H1 (cell line): ENCODE results near the gene LRBA. TPM values are rescaled to one million over a fixed set of nuclear protein-coding genes. Genes with fewer than 3 reads are reported as not detected.

Source experiments
- CTCF ChIA-PET: fragments of 300-600 bp; sonication (Branson Sonifier 250); formaldehyde crosslinking; loops from one replicate; lab custom pipeline; 2021; ENCODE audit not compliant: partially characterized antibody; lab: Charles Lee
- POLR2A ChIA-PET: fragments of 300-600 bp; sonication (Branson Sonifier 250); formaldehyde crosslinking; loops from one replicate; lab custom pipeline; 2021; ENCODE audit warnings: inconsistent platforms; ENCODE audit not compliant: partially characterized antibody; lab: Charles Lee
- DNase-seq, 2 experiments: peaks; one replicate each; pipeline versions ENCODE4 v3.0.0 to v3.0.0-alpha.2; 2010 to 2022; ENCODE audit warnings: low spot score in 2 of 2, low read depth in 1 of 2, mixed read lengths in 1 of 2
- FAIRE-seq: peaks from 2 replicates; lab custom pipeline; 2011; peaks lifted over from hg19 to GRCh38; lab: Jason Lieb, UNC
- H2AFZ ChIP-seq: 2 replicates; pipeline ENCODE4 v1.8.1; 2012; ENCODE audit warnings: low read length, inconsistent platforms
- H2AK5ac ChIP-seq: 2 replicates; pipeline ENCODE4 v1.6.1; 2013; ENCODE audit warnings: low read depth, low read length
- H2BK120ac ChIP-seq: replicated peaks from 2 replicates; pipeline ENCODE3; 2013; ENCODE audit warnings: low read depth, low read length, inconsistent platforms
- H2BK12ac ChIP-seq: 2 replicates; pipeline ENCODE4 v1.6.1; 2013; ENCODE audit warnings: low read depth, low read length
- H2BK15ac ChIP-seq: 2 replicates; pipeline ENCODE4 v1.6.1; 2013; ENCODE audit warnings: low read length
- H2BK20ac ChIP-seq: 2 replicates; pipeline ENCODE4 v1.6.1; 2013; ENCODE audit warnings: low read length
- H2BK5ac ChIP-seq: 2 replicates; pipeline ENCODE4 v1.6.1; 2013; ENCODE audit warnings: low read depth, low read length
- H3K14ac ChIP-seq: 2 replicates; pipeline ENCODE4 v1.6.1; 2013; ENCODE audit warnings: inconsistent platforms; ENCODE audit not compliant: insufficient read length
- H3K18ac ChIP-seq: 2 replicates; pipeline ENCODE4 v1.6.1; 2013; ENCODE audit warnings: low read length; ENCODE audit errors: extremely low read depth
- H3K23ac ChIP-seq: 2 replicates; pipeline ENCODE4 v1.6.1; 2013; ENCODE audit warnings: inconsistent platforms; ENCODE audit not compliant: insufficient read length
- H3K23me2 ChIP-seq: 2 replicates; pipeline ENCODE4 v1.6.1; 2013; ENCODE audit warnings: low read depth, low read length
- H3K27ac ChIP-seq: 2 replicates; pipeline ENCODE4 v1.6.1; 2011; ENCODE audit warnings: low read depth, low read length, inconsistent platforms
- H3K27me3 ChIP-seq, 4 experiments: replicated peaks in 1 of 4; 1 replicate in 1 of 4; 2 replicates in 3 of 4; pipeline versions ENCODE4 v1.6.1 to v1.8.1; 2011 to 2013; ENCODE audit warnings: low read length in 3 of 4, mild to moderate bottlenecking in 3 of 4, inconsistent platforms in 2 of 4, mixed read lengths in 2 of 4, moderate library complexity in 1 of 4; ENCODE audit not compliant: control insufficient read depth in 3 of 4, insufficient read depth in 3 of 4; ENCODE audit errors: extremely low read depth in 1 of 4
- H3K36me3 ChIP-seq, 4 experiments: 2 replicates each; pipeline versions ENCODE4 v1.6.1 to v1.8.1; 2011 to 2013; ENCODE audit warnings: mild to moderate bottlenecking in 4 of 4, low read length in 3 of 4, moderate library complexity in 2 of 4, control low read depth in 1 of 4, inconsistent platforms in 1 of 4; ENCODE audit not compliant: insufficient read depth in 4 of 4, control insufficient read depth in 2 of 4
- H3K4ac ChIP-seq: replicated peaks from 2 replicates; pipeline ENCODE3; 2013; ENCODE audit warnings: low read length, low read depth, mixed read lengths, inconsistent platforms; ENCODE audit not compliant: insufficient read length
- H3K4me1 ChIP-seq, 4 experiments: replicated peaks in 1 of 4; 1 replicate in 1 of 4; 2 replicates in 3 of 4; pipeline versions ENCODE4 v1.6.1 to v1.8.1; 2011 to 2013; ENCODE audit warnings: low read length in 3 of 4, inconsistent platforms in 2 of 4, mixed read lengths in 1 of 4; ENCODE audit not compliant: insufficient read depth in 4 of 4, control insufficient read depth in 3 of 4
- H3K4me2 ChIP-seq, 2 experiments: 2 replicates each; pipeline versions ENCODE4 v1.6.1 to v1.8.1; 2011 to 2013; ENCODE audit warnings: low read depth in 2 of 2, low read length in 2 of 2, control low read depth in 1 of 2, inconsistent platforms in 1 of 2, mild to moderate bottlenecking in 1 of 2; ENCODE audit not compliant: insufficient read depth in 1 of 2
- H3K4me3 ChIP-seq, 4 experiments: fragments of 200-600, 300-600 bp in 1 of 4; sonication (generic), shearing (Covaris generic), sonication (Bioruptor Twin) in 1 of 4; 2 replicates each; pipeline versions ENCODE4 v1.5.1 to v1.8.1; 2011 to 2016; ENCODE audit warnings: low read length in 4 of 4, low read depth in 3 of 4, control low read depth in 2 of 4, inconsistent platforms in 2 of 4, mild to moderate bottlenecking in 2 of 4, mixed read lengths in 1 of 4, moderate library complexity in 1 of 4; ENCODE audit not compliant: insufficient read depth in 2 of 4; ENCODE audit errors: extremely low read depth in 1 of 4
- H3K56ac ChIP-seq: replicated peaks from 2 replicates; pipeline ENCODE3; 2013; ENCODE audit warnings: low read depth, mild to moderate bottlenecking, mixed read lengths, low read length, inconsistent platforms; ENCODE audit not compliant: insufficient read length
- H3K79me1 ChIP-seq: 2 replicates; pipeline ENCODE4 v1.6.1; 2013; ENCODE audit warnings: low read depth, low read length, control low read depth
- H3K79me2 ChIP-seq, 2 experiments: 2 replicates each; pipeline versions ENCODE4 v1.6.1 to v1.8.1; 2012 to 2013; ENCODE audit warnings: low read length in 2 of 2, mild to moderate bottlenecking in 2 of 2, inconsistent platforms in 1 of 2; ENCODE audit not compliant: insufficient read depth in 2 of 2, control insufficient read depth in 1 of 2
- H3K9ac ChIP-seq, 4 experiments: replicated peaks in 1 of 4; 1 replicate in 1 of 4; 2 replicates in 3 of 4; pipeline versions ENCODE4 v1.6.1 to v1.8.1; 2011 to 2013; ENCODE audit warnings: low read depth in 3 of 4, low read length in 3 of 4, control low read depth in 2 of 4, mild to moderate bottlenecking in 2 of 4, moderate library complexity in 2 of 4, inconsistent platforms in 1 of 4; ENCODE audit errors: extremely low read depth in 1 of 4
- H3K9me3 ChIP-seq, 2 experiments: 2 replicates each; pipeline versions ENCODE4 v1.6.1 to v1.8.1; 2012 to 2013; ENCODE audit warnings: mild to moderate bottlenecking in 2 of 2, moderate library complexity in 2 of 2, control low read depth in 1 of 2, inconsistent platforms in 1 of 2, low read depth in 1 of 2, low read length in 1 of 2, mixed read lengths in 1 of 2; ENCODE audit not compliant: insufficient read depth in 2 of 2
- H4K20me1 ChIP-seq, 2 experiments: replicated peaks in 1 of 2; 2 replicates each; pipeline versions ENCODE3 to v1.8.1; 2011 to 2013; ENCODE audit warnings: inconsistent platforms in 2 of 2, low read length in 2 of 2, mild to moderate bottlenecking in 1 of 2; ENCODE audit not compliant: insufficient read depth in 2 of 2, control insufficient read depth in 1 of 2
- H4K5ac ChIP-seq: 2 replicates; pipeline ENCODE4 v1.6.1; 2013; ENCODE audit warnings: low read length, low read depth, mixed read lengths, inconsistent platforms; ENCODE audit not compliant: insufficient read length
- H4K8ac ChIP-seq: 2 replicates; pipeline ENCODE4 v1.8.0; 2013; ENCODE audit warnings: mild to moderate bottlenecking, moderate library complexity, low read length, inconsistent platforms; ENCODE audit not compliant: insufficient read depth; ENCODE audit errors: extremely low read depth
- H4K91ac ChIP-seq: replicated peaks from 2 replicates; pipeline ENCODE3; 2013; ENCODE audit warnings: low read length, mixed read lengths, inconsistent platforms; ENCODE audit not compliant: insufficient read length
- CEBPB ChIP-seq: IDR thresholded peaks from 2 replicates; pipeline ENCODE4 v1.6.1; 2012; ENCODE audit warnings: low read depth, low read length
- EGR1 ChIP-seq: IDR thresholded peaks from 2 replicates; pipeline ENCODE4 v1.6.1; 2011; ENCODE audit warnings: low read depth, low read length, borderline replicate concordance
- WGBS, 2 experiments: shearing (Covaris generic) in 1 of 2; methylation state at CpG; one replicate each; pipeline versions ENCODE4 v1.1.6 to v1.1.7; 2013 to 2015; ENCODE audit warnings: low lambda C conversion rate in 2 of 2, mixed read lengths in 2 of 2, inconsistent platforms in 1 of 2, low coverage in 1 of 2, missing lambda C conversion rate in 1 of 2; ENCODE audit not compliant: insufficient replicate concordance in 2 of 2, insufficient coverage in 1 of 2, insufficient read length in 1 of 2; ENCODE audit errors: extremely low coverage in 1 of 2, missing lambda C conversion rate in 1 of 2; 5-methylcytosine and 5-hydroxymethylcytosine counted together
- polyA plus RNA-seq, 7 experiments: library from polyadenylated mRNA; depleted of rRNA in 3 of 7; stranded (reverse) in 5 of 7; unstranded in 2 of 7; fragments of >200 nt in 5 of 7; fragments of 200-250 nt in 2 of 7; gene quantifications; 1 replicate in 5 of 7; 2 replicates in 1 of 7; 4 replicates in 1 of 7; pipeline versions ENCODE4 v1.2.1 to v1.2.3, GENCODE V29; 2011 to 2013; ENCODE audit warnings: missing spikeins in 2 of 7, mixed read lengths in 2 of 7
- total RNA-seq: library from RNA; stranded (reverse); fragmentation: NEBNext Ultra II Directional; extraction: Animal tissue kit (Norgen Biotek cat#: 25700); gene quantifications from 2 replicates; pipeline ENCODE4 v1.2.1, GENCODE V29; 2021

Gene LRBA
- total and polyA plus RNA-seq, 2 of the 8 experiments (the other 6 are each of a cell fraction or from before 2014, with no cell fraction given), result 54.6 to 83.2 TPM

DNA sequence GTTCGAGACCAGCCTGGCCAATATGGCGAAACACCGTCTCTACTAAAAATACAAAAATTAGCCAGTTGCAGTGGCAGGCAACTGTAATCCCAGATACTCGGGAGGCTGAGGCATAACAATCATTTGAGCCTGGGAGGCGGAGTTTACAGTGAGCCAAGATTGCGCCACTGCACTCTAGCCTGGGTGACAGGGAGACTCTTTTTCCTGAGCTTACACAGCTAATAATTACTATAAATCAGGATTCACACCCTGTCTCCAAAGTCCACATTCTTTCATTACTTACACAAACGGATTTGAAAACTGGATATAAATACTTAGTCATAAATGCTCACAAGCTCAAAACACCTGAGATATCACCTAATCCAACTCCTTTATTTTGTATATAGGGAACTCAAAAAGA, 151.6 kb downstream of the LRBA start:
- no peak overlapping the region for H3K9ac ChIP-seq

More for the DNA sequence above, 151.6 kb downstream of the LRBA start:
- Histone ChIP-seq H4K5ac (no peak overlapping the region), H3K18ac (no peak overlapping the region), H3K23me2 (no peaks in the 10 kb centered on the region), H3K4me3 (no peak overlapping the region), H4K91ac (no peak overlapping the region), H2AFZ (no peak overlapping the region), H3K4ac (no peak overlapping the region), H3K14ac (no peak overlapping the region), H3K27ac (no peak overlapping the region), H2BK120ac (no peak overlapping the region), H4K20me1 (no peaks in the 10 kb centered on the region), H3K79me1 (no peaks in the 10 kb centered on the region), H3K4me2 (no peak overlapping the region), H3K36me3 (peaks cover 0 to 9% (median 0%) of the 10 kb centered on the region in 4 experiments; a peak in 1 of 8 replicates), H3K4me1 (no peaks in the 10 kb centered on the region), H2BK5ac (no peak overlapping the region), H3K79me2 (no peaks in the 10 kb centered on the region), H2AK5ac (no peak overlapping the region), H2BK12ac (no peak overlapping the region), H2BK20ac (no peak overlapping the region), H3K56ac (no peak overlapping the region), H3K23ac (no peak overlapping the region), H2BK15ac (no peak overlapping the region), H3K27me3 (no peaks in the 10 kb centered on the region), H4K8ac (no peak overlapping the region), H3K9me3 (no peaks in the 10 kb centered on the region)
- POLR2A ChIA-PET, result interaction anchor here (1.8 kb wide), 1 partner anchor 9 kb away, joined by 5 read pairs; no protein-coding TSS in a partner anchor
- DNase-seq (no peak), FAIRE-seq (no peak)
- WGBS, 2 experiments, result 90% methylated on average over 7 of the region's 7 CpGs; no CpG with 5 or more reads in 1 of the 2 experiments
- 0 out of 2 replicates have a peak, but pooled peaks have one; percentile 23 for TF ChIP-seq CEBPB
- no peak for TF ChIP-seq EGR1
- CTCF ChIA-PET, result interaction anchor here (0.8 to 1.5 kb wide), 2 partner anchors 13 to 565 kb away, joined by 4 read pairs; no protein-coding TSS in a partner anchor
